Measurements from ENCODE around the gene MMP11.

The MMP11 gene

DNA sequence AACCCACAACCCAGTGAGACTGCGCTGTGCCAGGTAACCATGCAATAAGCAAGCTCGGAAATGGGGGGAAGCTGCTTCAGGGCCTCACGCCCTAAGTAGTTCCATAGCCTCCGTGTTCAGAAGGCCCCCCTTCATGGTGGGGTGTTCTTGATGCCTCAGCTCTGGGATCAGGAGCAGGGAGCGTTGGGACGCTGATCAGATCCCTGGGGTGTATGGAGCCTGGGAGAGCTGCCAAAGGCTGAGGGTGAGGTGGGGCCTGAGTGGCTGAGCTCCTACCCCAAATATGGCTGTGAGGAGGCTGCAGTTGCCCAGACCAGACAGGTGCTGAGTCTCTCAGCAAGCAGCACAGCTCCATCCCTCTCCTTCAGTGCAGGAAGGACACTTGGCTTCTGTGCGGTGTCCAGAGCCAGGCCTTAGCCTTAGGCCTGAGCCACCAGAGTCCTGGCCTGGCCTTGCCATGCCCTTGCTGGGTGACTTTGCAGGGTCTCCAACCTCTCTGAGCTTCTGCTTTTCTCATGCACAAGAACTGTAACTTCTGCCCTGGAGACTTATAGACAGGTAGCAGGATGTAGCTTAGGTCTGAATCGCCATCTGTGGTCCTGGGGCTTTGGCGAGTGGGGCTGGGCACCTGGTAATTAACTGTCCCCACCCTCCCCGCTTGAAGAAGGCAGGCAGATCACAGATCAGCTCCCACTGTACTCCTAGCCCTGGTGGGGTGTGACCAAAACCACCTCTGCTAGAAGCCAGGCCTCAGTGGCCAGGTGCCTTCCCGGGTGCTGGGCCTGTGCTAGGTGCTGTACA lies 5.3 kb downstream of the MMP11 start:
- H3K27ac ChIP-seq: no peak overlapping the region
- H3K4me3 ChIP-seq: no peak overlapping the region

DNA sequence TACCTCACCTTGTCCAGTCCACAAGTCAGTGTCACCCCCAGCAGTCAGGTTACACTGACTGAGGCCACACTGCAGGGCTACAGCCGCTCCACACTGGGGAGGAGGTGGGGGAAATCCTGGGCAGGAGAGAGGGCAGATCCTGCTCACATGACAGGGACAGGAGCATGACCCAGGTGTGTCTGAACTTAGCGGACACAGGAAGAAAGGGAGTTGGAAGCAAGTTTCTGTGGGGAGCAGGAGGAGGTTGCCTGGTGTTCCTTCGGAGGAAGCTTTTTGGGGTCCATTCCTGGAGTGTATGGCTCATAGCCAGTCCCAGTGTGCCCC lies 5.9 kb downstream of the MMP11 start:
- Histone ChIP-seq H3K27ac (no peak overlapping the region), H3K4me3 (no peak overlapping the region)

DNA sequence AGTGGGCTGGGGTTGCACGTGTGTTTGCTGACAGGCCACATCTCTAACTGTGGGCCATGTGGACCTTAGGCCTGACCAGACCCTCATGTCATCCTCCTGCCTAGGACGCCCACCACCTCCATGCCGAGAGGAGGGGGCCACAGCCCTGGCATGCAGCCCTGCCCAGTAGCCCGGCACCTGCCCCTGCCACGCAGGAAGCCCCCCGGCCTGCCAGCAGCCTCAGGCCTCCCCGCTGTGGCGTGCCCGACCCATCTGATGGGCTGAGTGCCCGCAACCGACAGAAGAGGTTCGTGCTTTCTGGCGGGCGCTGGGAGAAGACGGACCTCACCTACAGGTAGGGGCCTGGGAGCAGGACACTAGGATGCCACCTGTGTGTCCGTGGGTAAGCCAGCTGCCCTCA lies 6.4 kb downstream of the MMP11 start:
- no peak overlapping the region for H3K4me3 ChIP-seq
- no peak overlapping the region for H3K27ac ChIP-seq

DNA sequence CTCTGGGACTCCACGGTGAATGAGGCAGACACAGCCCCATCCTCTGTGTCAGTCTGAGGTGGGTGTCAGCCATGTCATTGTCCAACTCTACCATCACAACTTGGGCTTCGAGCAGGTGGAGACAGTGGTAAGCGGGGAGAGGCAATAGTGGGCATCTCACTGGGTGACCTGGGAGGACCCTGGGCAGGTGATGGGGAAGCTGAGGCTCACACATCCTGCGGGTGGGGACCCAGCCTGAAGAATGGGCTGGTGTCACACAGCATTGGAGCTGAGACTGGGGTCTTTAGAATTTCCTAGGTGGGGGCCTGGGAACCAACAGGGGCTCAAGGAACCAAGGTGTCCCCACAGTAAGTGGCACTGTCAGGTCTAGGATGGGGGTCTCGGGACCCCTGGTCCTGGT lies 7.1 kb downstream of the MMP11 start:
- H3K4me3 ChIP-seq: no peak overlapping the region

DNA sequence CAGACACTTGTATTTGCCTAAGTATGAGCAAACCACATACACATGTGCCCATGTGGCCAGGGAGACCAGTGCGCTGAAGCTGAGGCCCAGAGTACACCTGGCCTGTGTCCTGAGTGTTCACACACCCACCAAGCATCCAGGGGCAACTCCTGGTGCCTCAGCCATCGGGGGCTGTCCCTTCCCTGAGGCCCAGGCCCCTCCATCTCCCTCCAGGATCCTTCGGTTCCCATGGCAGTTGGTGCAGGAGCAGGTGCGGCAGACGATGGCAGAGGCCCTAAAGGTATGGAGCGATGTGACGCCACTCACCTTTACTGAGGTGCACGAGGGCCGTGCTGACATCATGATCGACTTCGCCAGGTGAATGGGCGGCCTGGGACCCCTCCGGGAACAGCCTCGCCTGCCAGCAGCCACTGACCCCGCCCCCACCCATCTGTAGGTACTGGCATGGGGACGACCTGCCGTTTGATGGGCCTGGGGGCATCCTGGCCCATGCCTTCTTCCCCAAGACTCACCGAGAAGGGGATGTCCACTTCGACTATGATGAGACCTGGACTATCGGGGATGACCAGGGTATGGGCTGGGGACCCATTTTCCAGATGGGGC lies 7.6 kb downstream of the MMP11 start:
- H3K27ac ChIP-seq: peak overlapping the region in 1 of 21 experiments; percentile 11
- no peak overlapping the region for H3K4me3 ChIP-seq

More for the DNA sequence above, 7.1 kb downstream of the MMP11 start:
- H3K27ac ChIP-seq: no peak overlapping the region

DNA sequence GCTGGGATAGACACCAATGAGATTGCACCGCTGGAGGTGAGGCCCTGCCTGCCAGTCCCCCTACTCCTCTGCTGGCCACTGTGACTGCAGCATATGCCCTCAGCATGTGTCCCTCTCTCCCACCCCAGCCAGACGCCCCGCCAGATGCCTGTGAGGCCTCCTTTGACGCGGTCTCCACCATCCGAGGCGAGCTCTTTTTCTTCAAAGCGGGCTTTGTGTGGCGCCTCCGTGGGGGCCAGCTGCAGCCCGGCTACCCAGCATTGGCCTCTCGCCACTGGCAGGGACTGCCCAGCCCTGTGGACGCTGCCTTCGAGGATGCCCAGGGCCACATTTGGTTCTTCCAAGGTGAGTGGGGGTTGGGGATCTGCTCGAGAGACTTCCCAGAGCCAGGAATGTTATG lies 8.4 kb downstream of the MMP11 start:
- H3K27ac ChIP-seq: peak overlapping the region in 15 of 21 experiments; percentile 11 to 76 (median 35)
- H3K4me3 ChIP-seq: no peak overlapping the region

DNA sequence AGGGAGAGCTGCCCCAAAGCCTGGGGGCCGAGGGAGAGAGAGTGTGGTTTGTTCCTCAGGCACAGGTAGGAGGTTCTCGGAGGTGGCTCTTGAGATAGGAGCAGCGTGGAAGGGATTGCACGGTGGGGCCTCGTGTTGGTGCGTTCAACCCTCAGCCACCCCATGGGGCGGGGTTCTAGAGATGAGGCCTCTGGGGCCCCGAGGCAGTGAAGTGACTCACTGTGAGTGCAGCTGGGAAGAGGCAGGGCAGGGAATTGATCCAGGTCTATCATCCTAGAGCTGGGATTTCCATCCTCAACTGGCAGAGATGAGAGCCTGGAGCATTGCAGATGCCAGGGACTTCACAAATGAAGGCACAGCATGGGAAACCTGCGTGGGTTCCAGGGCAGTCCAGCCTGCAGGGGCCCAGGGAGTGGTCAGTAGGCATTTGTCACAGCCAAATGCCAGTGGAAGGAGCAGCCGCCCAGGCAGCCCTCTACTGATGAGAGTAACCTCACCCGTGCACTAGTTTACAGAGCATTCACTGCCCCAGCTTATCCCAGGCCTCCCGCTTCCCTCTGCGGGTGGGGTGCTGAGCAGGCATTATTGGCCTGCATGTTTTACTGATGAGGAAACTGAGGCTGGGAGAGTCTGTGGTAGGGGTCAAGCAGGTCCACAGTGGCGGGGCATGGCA lies 9.0 kb downstream of the MMP11 start:
- Histone ChIP-seq H3K27ac (peak overlapping the region in 16 of 21 experiments; percentile 11 to 76 (median 36)), H3K4me3 (no peak overlapping the region)

DNA sequence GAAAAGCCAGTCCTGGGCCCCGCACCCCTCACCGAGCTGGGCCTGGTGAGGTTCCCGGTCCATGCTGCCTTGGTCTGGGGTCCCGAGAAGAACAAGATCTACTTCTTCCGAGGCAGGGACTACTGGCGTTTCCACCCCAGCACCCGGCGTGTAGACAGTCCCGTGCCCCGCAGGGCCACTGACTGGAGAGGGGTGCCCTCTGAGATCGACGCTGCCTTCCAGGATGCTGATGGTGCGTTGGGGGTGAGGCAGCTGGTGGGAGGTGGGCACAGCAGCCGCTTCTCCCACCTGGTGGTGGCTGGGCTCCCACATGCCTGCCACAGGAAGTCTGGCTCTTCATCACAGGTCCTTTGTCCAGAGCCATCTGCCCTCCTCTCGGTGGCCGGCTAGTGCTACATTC lies 9.6 kb downstream of the MMP11 start:
- Histone ChIP-seq H3K4me3 (no peak overlapping the region), H3K27ac (peak overlapping the region in 9 of 21 experiments; percentile 16 to 70 (median 49))

DNA sequence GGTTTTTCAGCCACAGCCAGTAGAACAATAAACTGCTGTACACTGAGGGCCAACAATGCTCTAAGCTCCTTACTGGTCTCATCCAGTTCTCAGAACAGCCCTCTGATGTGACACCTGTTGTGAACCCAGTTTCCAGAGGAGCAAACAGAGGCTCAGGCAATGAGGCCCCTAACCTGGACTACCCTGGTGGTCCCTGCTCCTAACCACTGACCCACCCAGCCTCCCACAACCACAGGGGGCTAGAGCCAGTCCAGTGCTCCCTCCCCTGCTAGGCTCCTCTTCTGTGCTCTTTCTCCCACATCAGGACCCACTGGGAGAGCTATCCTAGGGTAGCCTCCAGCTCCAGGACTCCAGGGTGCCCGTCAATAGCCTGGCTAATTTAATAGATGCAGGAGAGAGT lies 10.1 kb downstream of the MMP11 start:
- Histone ChIP-seq H3K4me3 (no peak overlapping the region), H3K27ac (peak overlapping the region in 3 of 21 experiments; percentile 7 to 59 (median 49))

DNA sequence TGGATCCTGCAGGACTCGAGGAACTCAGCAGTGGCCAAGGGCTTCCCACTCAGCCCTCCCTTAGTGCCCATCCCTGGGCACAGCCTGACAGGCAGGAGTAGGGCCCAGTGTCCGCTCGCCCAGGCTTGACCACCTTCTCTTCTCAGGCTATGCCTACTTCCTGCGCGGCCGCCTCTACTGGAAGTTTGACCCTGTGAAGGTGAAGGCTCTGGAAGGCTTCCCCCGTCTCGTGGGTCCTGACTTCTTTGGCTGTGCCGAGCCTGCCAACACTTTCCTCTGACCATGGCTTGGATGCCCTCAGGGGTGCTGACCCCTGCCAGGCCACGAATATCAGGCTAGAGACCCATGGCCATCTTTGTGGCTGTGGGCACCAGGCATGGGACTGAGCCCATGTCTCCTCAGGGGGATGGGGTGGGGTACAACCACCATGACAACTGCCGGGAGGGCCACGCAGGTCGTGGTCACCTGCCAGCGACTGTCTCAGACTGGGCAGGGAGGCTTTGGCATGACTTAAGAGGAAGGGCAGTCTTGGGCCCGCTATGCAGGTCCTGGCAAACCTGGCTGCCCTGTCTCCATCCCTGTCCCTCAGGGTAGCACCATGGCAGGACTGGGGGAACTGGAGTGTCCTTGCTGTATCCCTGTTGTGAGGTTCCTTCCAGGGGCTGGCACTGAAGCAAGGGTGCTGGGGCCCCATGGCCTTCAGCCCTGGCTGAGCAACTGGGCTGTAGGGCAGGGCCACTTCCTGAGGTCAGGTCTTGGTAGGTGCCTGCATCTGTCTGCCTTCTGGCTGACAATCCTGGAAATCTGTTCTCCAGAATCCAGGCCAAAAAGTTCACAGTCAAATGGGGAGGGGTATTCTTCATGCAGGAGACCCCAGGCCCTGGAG lies 10.9 kb downstream of the MMP11 start:
- no peak overlapping the region for H3K27ac ChIP-seq
- no peak overlapping the region for H3K4me3 ChIP-seq

DNA sequence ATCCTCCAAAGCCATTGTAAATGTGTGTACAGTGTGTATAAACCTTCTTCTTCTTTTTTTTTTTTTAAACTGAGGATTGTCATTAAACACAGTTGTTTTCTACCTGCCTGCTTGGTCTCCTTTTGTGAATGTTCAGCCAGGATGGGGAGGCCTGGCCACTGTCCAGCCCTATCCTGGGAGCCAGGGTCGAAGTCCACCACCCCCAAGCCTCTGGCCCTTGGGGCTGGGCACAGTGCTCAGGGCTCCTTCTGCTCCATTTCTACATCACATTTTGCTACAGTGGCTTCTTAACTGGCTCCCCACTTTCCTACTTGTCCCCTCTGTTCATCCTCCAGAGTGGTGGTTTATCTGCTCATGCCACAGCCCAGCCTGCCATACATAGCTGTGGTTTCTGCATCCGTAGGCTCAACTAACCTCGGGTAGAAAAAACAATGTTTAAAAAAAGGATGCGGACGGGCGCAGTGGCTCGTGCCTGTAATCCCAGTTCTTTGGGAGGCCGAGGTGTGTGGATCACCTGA lies 11.6 kb downstream of the MMP11 start:
- H3K4me3 ChIP-seq: no peak overlapping the region
- peak overlapping the region in 1 of 21 experiments; percentile 0 for H3K27ac ChIP-seq

DNA sequence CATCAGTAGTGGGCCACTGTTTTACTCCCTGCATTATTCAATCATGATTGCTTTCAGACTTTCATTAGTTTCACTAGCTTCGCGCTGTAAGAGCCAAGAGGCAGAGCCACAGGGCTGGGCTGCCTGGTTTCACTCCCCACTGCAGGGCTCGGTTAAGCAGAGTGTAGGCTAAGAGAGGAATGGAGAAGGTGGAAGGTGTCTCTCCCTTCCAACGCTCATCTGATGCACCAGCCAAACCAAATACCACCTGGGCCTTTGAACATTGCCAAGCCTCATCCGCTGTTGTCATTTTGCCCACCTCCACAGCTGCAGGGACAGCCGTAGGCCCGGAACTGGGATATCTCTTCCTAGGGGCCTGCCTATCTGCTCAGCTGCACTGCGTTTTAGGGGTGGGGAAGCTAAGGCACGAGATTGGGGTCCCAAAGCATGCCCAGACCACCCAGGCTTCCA lies 13.6 kb downstream of the MMP11 start:
- Histone ChIP-seq H3K27ac (peak overlapping the region in 20 of 21 experiments; percentile 97 to 100 (median 100)), H3K4me3 (peak overlapping the region; percentile 58 to 90 (median 82))

DNA sequence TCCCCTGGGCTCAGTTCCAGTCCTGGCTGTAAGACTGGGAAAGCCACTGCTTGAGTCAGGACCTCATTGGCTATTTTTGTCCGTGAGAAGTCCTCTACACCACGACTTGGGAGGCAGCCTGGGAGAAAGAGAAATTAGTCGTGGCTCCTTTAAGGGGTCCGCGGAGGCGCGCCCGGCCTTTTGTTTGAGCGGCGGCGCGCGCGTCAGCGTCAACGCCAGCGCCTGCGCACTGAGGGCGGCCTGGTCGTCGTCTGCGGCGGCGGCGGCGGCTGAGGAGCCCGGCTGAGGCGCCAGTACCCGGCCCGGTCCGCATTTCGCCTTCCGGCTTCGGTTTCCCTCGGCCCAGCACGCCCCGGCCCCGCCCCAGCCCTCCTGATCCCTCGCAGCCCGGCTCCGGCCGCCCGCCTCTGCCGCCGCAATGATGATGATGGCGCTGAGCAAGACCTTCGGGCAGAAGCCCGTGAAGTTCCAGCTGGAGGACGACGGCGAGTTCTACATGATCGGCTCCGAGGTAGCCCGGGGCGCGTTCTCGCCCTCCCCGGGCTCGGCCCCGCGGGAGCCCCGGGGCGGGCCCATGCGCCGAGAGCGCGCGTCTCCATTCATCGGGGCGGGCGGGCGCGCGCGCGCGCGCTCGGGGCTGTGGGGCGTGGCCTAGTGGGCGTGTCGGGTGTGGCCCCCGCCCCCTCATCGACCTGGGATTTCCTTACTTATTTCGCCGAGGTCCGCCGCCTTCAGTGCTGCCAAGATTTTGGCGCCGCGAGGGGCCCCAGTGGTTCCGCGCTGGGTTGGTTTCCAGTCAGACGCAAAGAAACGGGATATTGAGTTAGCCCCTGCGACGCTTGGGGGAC lies 14.3 kb downstream of the MMP11 start, which contains the start of gene SMARCB1:
SMARCB1 (plus strand) TSS at position 215 of the 848 bp plus-strand sequence; CDS start at position 419, 204 bp downstream.
- Histone ChIP-seq H3K27ac (peak within 1 kb of the TSS; percentile 97 to 100 (median 100)), H3K4me3 (peak within 1 kb of the TSS; percentile 58 to 90 (median 82))

DNA sequence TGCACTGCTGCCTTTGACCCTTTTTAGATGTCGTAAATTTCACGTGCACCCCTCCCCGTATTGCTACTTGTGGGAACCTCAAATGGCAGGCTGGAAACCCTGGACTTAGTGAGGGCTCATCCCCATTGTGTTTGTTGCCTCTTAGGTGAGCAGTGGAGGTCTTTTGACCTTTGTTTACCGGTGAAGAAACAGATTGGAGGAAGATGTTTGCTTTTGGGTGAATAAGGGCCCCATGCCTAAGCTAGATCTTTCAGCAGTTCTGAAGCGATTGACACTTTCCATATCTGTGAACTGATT lies 14.9 kb downstream of the MMP11 start:
- Histone ChIP-seq H3K4me3 (peak overlapping the region; percentile 58 to 90 (median 82)), H3K27ac (peak overlapping the region in 20 of 21 experiments; percentile 97 to 100 (median 100))

DNA sequence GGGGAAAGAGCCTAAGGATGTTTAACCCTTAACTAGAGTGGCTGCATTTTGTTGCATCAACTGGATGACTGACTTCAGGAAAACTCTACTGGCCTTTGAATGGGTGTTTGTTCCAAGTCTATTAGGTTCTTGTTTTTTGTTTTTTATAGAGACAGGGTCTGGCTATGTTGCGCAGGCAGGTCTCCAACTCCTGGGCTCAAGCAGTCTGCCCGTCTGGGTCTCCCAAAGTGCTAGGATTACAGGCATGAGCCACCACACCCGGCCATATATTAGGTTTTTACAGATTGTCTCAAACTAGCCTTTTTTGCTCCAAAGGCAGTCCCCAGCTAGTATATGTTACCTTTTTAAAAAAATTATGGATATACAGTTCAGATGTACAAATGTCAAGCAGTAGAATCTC lies 15.3 kb downstream of the MMP11 start:
- Histone ChIP-seq H3K4me3 (peak overlapping the region; percentile 58 to 90 (median 82)), H3K27ac (peak overlapping the region in 16 of 21 experiments; percentile 97 to 100 (median 100))

DNA sequence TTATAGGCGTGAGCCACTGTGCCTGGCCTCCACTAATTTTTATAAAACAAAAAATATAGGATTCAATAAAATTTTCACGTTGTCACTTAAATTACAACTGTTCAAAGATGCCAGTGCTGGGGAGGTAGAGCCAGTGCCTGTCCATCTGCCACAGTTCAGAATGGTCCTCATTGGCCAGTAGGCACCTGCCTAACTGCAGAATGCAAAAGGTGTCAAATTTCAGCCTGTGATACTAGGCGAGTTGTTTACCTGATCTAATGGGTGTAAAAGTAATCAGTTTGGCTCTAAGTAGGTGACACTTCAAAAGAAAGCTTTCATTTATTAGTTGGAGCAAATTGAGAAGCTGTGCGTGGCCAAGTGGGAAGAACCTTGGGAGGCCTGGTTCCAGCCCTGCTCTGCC lies 16.5 kb downstream of the MMP11 start:
- no peak overlapping the region for H3K4me3 ChIP-seq
- H3K27ac ChIP-seq: peak overlapping the region in 3 of 21 experiments; percentile 2 to 10 (median 9)

DNA sequence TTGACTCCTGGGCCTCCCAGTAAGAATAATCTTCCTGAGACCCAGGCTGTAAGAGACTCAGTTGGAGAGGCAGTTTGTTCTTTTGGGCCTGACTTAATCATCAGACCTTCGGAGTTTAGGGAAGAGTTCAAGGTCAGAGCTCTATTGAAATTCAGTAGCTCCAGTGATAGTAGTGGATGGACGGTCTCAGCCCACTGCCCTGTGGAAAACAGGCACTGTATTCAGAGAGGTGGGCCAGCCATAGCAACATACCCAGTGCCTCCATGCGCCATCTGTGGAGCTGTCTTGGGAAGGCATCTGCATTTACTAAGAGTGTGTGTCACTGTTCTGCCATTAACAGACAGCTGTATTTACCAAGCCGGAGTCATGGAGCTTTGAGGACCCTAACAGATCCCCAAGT lies 17.0 kb downstream of the MMP11 start:
- H3K27ac ChIP-seq: peak overlapping the region in 8 of 21 experiments; percentile 2 to 67 (median 20)
- H3K4me3 ChIP-seq: no peak overlapping the region
